GM19395 (cell line): ENCODE measurements around the gene GLYATL3.

ENCODE experiments used
- ATAC-seq: cut with Tn5 transposase; IDR thresholded peaks from one replicate; pipeline ENCODE4 v1.9.1; 2021; ENCODE audit warnings: mild to moderate bottlenecking, moderate library complexity; ENCODE audit not compliant: unreplicated experiment

The GLYATL3 gene

DNA sequence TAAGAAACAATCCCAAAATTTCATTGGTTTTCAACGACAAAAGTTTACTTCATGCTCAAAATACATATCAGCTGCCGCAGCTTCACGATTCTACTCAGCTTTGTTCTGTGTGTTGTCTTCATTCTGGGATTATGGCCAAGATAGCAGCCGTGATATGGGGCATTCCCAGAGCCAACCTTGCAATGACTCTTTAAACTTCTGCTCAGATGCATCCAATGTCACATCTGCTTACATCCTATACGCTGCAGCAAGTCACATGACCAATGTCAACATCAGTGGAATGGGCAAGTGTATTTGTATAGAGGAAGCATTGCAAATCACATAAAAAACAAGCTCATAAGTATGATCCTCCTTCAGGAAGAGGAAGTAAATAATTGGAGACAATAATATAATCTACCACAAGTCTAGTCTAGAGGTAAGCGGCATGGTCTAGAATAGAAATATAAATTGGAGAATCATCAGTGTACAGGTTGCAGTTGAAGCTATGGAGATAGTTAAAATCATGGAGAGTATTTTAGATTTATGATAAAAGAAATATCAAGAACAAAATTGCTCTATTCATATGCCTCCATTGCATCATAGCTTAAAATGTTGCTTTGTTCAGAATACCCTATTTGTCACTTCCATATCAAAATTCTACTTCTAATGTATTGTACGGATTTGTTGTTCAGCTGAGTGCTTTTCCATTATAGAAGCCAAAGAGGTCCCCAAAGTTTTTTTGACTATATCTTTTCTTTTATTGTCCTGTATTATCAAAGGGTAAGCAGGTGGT, 43.5 kb downstream of the GLYATL3 start:
- no peak for ATAC-seq

DNA sequence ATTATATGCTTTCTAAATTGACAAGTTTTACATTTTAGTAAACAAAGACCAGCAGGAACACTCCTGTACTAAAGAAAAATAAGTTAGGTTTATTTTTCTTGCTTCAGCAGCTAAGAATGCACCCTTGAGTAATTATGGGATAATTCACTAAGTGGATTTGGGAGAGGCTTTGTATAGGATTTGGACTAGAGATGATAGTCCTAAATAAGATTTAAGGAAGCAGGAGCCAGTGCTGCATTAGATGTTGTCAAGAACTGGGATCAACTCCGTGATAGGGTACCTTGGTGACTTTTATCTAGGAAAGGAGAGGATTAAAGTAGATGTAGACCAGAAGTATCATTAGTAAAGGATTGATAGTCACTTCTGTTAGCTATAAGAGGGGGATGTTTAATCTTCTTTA, 46.6 kb downstream of the GLYATL3 start:
- no peak for ATAC-seq

DNA sequence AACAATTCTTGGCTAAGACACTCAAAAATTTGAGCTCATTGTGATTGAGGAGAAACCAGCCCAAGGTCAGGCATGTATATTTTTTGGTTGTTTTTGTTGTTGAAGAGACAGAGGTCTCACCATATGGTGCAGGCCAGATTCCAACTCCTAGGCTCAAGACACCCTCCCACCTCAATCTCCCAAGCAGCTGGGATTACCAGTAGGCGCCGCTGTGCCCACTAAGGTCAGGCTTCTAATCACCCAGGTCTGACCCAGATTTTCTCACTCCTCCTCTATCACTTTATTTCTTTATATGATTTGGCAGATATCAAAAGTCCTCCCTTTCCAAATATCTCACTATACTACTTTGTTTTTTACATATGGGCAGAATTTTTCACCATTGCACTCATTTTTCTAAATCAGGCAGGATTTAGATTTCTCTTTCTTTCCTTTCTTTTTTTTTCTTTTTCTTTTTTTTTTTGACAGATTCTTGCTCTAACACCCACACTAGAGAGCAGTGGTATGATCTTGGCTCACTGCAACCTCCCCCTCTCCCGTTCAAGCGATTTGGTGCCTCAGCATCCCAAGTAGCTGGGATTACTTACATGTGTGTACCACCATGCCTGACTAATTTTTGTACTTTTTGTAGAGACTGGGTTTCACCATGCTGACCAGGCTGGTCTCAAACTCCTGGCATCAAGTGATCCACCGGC, 49.0 kb downstream of the GLYATL3 start:
- ATAC-seq: no peak

DNA sequence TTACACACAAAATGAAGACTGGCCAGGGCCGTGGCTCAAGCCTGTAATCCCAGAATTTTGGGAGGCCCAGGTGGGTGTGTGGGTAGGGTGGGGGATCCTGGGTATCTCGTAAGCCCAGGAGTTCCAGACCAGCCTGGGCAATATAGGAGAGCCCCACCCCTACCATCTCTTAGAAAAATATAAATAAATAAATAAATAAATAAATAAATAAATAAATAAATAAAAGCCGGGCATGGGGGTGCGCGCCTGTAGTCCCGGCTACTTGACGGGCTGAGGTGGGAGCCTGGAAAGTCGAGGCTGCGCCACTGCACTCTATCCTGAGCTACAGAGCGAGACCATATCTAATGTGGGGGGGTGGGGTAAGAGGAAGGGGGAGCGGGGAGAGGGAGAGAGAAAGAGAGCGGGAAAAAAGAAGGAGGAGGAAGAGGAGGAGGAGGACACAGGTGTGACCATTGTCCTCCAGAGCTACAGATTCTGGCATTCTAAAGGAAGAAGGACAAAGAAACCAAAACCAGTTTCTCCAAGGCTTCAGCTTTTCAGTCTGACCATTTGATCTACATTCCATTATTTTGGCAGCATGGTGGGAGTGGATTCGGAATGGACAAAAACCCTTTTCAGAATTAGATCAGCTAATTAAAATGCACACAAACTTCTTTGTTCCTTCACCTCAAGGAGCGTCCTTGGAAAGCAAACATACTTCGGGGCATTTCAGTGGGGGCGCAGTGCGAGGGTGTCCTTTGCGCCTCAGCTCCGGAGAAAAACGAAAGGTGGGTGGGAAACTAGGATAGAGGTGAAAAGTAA, 50.2 kb downstream of the GLYATL3 start:
- ATAC-seq: no peak

DNA sequence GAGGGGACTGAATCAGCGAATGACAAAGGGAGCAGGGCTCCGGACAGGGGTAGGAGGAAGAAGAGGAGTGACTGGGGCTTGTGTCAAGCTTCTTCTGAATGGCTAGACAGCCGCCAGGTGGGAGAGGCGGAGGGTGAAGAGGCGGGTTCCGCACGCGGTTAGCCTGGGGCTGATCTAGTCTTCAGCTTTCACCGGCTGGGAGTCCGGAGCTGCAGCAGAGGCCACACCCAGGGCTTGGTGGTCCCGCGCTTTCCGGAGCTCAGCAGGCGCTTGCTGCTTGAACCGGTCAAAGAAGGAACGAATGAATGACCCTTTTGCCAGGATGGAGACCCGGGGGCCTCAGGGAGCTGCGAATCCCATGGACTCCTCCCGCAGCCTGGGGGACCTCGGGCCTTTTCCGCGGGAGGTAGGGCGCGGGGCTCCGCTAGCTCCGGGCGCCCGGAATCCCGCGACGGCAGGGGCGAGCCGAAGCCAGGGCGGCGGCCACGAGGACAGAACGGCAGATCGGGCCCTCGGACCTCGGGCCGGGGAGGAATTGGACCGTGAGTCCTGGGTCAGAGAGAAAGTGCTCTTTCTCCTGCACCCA, 50.9 kb downstream of the GLYATL3 start, which contains the start of gene C6orf141:
TSS of gene C6orf141 (plus strand) at position 177 of the 586 bp plus-strand sequence. CDS start at position 302, 125 bp downstream.
- peak; percentile 78 for ATAC-seq

DNA sequence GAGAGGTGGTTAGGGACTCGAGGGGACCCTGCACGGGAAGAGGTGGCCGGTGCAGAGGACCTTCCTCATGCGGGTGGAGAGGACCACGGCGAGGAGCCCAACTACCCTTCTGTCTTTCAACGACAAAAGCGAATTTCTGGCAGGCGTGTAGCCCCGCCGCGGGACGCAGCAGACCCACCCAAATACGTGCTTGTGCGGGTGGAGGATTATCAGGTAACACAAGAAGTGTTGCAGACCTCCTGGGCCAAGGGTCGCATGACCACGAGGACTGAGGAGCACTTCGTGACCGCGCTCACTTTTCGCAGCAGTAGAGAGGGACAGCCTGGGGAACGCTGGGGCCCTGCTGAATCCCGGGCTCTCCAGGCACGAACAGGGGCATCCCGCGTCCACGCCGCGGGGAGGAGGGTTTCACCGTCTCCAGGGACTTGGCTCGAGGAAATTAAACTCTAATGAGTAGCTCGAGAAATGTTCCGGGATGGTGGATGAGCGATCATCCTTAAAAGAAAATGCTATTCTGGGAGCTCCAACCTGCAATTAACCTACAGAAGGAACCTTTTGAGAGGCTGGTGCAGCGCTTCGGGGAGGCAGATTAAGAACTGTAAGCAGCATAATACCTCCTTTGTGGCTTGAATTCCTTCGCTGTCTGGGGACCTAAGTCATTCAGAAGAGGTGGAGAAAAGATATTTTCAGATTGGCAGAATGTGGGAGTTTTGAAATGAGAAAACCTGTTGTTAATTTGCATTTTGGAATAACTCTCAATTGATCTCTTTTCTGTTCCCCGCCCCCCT, 51.5 kb downstream of the GLYATL3 start:
- peak; percentile 57 for ATAC-seq

DNA sequence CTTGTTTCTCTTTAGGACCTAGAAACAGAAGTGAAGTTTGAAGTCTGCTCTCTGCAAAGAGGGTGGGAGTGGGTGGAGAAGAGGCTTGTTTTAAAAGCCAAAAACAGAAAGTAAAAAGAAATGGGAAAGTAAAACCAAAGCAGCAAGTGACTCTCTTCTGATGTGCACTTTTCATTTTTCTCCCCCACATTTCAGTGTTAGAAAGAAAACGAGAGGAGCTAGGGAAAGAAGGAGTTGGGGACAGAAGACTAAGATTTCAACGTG, 52.1 kb downstream of the GLYATL3 start:
- peak; percentile 60 for ATAC-seq

DNA sequence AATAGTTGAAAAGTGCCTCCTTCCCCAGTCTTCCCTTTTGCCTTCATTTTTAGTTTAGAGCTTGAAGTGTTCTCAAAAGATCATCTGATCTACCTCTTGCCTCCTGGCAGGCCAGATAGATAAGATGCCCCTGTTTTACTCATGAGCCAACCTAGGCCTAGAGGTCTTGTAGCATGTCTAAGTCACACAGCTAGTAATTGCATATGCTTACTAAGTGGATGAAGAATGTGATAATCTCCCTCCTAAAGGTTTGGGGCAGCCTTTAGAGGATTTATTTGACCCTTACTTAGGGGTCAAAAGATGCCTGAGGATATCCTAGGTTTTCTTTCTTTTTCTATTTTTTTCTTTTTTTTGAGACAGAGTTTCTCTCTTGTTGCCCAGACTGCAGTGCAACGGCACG, 52.9 kb downstream of the GLYATL3 start:
- no peak for ATAC-seq

DNA sequence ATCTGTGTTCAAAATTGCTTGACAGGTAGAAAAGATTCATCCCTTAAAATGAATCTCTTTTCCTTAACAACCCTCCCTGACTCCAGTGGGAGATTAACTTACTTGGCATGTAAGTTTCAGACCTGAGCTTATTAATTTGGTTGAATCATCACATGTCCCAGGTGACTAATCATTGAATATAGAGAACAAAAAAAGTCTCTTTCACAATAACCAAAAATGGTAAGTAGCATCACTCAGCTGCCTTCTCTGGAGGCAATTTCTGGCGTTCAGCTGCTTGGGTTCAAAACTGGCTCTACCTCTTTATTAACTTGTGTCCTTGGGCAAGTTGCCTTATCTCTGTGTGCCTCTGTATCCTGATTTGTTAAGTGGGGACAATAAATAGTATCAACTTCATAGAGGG, 53.7 kb downstream of the GLYATL3 start:
- ATAC-seq: no peak

DNA sequence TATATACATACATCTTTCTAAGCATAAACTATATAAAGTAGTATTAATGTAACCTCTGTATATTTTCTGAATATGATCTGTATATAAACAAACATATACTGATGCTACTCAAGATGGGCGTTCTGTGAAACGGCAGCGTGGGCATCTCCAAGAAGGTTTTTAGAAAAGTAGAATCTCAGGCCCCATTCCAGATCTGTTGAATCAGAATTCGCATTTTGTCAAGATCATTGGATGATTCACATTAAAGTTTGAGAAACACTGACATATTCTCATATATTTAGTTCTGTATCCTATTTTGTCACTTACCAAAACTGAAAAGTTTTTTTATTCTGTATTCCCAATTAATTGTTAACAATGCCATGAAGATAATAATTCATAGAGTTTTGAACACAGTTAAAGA, 56.2 kb downstream of the GLYATL3 start:
- ATAC-seq: no peak

DNA sequence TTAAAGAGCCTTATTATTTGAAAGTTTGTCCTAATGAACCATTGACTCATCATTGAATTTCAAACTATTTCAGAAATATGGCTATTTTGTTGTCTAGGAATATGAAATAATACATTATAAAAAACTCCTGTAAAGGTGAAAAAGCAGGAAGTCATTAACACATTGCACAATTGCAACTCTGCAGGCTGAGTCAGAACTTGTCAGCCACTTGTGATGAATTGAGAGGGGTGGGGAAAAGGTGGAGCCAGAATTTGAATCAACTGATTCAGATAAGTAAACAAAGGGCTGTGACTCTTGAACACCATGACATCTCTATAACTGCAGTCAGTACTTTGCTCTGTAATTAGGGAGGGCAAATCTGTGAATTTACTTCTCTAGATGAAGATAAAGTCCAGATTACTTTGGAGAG, 56.7 kb downstream of the GLYATL3 start:
- ATAC-seq: no peak

DNA sequence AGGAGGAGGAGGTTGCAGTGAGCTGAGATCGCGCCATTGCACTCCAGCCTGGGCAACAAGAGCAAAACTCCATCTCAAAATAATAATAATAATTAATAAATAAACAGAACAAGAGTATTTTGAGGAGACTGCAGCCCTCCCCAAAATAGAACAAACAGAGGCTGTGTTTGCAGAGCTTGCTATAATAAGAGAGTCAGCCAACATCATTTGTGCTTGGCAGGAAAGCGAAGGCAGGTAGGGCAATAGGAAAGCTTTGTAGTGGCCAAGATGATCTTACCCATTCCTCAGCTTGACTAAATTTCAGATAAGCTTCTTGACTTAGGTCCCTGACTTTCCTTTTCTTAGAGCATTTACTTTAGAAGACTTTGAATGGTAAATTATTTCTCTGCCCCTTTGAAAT, 57.5 kb downstream of the GLYATL3 start:
- ATAC-seq: no peak

DNA sequence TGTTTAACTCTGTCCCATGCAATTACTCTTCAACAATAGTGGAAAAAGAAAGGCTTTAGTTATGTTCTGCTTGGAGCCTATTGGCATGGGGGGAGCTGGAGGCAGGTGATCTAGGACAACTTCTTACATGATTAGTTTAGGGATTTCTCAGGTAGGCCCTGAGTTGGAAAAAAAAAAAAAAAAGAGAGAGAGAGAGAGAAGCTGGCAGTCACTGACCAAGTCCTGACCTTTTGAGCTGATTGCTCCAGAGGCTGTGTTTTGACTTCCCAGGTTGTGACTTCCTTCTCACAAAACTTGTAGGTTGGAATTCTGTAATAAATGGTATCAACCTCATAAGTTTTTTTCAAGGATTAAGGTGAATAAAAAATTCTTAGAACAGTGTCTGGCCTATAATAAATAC, 58.5 kb downstream of the GLYATL3 start:
- no peak for ATAC-seq

DNA sequence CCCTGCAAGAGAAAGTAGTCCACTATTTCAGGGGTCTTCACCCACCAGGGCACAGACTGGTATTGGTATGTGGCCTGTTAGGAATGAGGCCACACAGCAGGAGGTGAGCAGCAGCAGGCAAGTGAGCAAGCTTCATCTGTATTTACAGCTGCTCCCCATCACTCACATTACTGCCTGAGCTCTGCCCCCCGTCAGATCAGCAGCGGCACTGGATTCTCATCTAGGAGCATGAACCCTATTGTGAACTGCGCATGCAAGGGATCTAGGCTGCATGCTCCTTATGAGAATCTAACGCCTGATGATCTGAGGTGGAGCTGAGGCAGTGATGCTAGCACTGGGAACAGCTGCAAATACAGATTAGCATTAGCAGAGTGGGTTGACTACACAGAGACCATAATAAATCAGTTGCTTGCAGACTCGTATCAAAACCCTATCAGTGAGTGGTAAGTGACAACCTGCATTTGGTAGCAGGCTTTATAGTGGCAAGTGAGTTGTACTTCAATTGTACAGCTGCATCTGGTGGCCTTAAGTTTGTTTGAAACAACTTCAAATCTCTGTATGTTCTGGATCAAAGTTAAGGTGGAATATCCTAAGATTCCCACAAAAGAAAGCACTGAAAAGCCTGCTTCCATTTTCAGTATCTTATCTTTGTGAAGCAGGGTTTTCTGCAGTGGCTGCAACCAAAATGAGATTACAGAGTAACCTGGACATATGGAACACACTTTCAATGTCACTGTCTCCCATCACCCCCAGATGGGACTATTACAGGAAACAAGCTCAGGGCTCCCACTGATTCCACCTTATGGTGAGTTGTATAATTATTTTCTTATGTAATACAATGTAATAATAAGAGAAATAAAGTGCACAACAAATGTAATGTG, 63.5 kb downstream of the GLYATL3 start:
- ATAC-seq: no peak

DNA sequence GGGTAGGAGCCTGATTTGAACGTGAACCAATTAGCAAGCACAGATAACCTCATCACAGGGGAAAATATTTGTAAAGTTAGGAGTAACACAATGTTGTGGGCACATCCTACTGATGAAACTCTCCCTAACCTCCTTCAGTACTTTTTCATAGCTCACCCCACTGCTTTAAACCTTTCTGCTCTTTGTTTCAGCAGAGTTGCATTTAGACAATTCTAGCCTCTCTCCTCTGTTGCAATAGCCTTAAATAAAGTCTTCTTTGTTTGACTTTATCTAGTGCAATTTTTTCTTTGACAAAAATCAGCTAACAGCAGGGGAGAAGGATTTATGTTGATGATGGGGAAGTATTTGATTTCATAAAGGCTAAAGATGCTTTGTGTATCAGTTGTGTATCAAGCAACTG, 64.8 kb downstream of the GLYATL3 start:
- ATAC-seq: no peak

DNA sequence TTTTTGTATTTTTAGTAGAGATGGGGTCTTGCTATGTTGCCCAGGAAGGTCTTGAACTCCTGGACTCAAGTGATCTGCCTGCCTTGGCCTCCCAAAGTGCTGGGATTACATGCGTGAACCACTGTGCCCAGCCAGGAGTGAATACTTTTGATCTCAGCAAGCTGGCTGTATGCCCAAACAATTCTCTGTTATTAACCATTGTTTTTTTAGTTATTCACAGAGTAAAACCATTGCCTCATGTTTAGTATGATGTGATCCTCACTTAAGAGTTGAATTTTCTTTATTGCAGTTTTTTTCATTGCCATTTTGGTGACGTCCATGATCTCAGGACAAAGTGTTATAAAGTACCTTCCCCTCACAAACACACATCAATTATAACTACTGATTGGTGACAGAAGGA, 65.5 kb downstream of the GLYATL3 start:
- ATAC-seq: no peak

DNA sequence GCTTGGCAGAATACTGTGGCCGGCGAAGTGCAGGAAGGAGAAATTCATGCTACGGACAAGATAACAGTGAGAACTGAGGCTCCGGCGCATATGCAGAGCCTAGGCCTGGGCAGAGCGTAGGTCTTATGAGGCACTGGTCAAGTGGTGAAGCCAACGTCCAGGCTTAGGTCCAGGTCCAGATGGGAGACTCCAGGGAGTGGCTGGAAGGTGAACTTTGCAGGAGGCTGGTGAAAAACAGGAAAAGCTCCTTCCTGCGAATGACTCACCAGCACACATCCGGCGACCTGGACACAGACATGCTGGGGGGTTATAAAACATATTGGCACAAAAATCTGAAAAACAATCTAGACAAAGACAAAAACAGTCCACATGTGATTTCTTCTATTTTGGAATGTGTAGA, 66.1 kb downstream of the GLYATL3 start:
- no peak for ATAC-seq

DNA sequence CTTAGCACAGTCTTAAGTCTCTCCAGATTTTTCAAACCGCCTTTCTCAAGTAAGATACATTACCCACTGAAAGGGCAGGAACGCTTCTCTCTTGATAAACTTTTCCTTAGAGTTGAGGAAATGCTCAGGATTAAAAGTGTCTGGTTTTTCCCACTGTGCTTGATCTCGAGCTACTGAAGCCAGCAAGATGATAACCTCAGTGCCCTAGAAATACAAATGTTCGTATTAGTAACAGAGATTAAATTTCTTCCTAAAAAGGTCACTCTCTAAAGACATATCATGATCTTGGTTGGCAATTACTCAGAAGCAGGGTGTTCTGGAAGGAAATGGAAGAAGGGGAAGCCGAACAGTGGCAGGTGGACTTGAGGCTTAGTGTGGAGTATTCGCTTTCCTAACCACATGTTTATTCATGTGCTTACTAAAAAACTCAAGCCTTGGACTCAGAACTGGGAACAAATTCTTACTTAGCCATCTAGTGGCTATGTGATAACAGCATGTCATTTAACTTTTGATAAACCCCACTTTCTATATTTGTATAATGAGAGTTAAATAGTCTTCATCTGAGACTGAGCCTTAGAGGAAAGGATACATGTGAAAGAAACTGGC, 70.9 kb downstream of the GLYATL3 start:
- ATAC-seq: no peak

DNA sequence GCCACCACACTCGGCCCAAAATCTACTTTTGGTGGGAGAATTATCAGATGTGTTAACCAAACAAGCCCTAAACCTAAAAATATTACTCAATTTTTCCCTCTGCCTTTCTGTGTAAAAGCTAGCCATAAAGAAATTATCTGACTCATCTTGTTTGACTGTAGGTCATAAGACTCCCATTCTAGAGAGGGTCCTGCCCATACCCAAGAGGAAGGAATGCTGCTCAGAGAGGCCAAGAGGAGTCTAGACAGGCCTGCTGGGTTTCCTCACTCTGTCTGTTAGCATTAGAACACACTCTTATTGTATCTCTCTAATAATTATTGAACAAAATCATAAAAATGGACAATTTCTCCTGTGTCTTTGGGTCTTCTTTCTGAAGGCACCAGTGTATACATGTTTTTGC, 76.9 kb downstream of the GLYATL3 start:
- no peak for ATAC-seq
